NCI-H2107 treated with DMSO at 0.1 percent for 48 hours (cell line): Measurements from ENCODE around the gene SLC15A1.
"Not testable (repeated sequence)": the region's sequence is repeated elsewhere in the genome, so short reads cannot be mapped to it uniquely, and the experiment has no call there.

Experiments
- DNase-seq: peaks from one replicate; lab custom pipeline; 2025; ENCODE audit not compliant: unreplicated experiment; lab: John Stamatoyannopoulos, UW

SLC15A1 gene

DNA sequence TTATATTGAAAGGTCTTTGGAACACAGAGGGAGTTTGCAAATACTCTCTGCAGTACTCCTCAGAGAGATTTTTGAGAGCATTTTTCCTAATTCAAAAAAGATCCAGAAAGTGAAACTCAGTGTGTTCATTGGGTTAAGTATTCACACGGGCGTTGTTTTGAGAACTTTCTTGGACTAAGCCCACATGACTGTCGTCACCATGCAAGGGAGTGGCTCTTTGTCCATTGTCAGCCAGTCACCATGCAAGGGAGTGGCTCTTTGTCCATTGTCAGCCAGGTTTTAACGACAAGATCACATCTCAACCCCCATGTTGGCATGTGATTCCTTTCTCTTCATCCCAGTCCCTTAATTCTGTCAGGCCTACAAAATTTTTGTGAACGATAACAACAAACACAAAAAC is 94.3 kb downstream of the SLC15A1 start:
- DNase-seq, result no peak

DNA sequence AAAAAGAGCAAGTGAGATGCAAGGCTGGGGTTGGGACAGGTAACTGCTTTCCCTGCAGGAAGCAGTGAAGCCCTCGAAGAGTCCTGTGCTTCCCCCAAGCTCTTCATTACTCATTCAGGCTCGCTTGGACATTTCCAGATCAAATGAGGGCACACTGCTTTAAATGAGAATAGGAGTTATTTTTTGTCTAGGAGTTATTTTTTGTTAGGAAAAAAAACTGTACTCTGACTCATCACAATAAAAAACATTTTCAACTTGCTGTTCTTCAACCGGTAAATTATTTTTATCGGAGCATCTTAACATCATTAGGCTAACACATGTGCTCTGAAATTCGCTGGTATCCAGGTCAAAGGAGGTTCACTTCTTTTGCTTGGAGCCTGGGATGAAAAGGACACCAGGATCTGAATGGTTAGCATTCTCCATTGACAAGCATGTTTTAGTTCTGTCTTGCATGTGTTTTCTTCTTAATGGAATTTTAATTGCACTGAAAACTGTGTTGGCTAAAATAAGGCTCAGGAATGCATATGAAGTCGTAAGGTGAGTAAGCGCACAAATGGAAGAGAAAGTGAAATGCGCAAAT is 94.9 kb downstream of the SLC15A1 start:
- DNase-seq, result no peak

DNA sequence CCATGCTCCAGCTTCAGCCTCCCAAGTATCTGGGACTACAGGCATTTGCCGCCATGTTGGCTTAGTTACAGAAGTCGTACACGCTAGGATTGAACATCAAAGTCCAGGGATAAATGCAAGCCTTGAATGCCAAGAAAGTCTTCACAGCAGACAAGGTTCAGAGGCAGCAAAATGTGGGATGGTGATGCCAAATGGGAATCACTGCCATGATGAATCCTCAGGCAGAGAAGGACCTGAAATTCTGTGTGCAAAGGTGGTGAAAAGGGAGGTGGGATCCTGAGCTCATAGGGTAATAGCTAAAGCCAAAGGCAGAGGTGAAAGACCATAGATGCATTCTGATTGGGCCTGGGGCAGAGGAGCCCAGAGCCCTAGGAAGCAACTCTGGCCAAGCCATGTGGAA is 96.2 kb downstream of the SLC15A1 start:
- DNase-seq, result no peak

DNA sequence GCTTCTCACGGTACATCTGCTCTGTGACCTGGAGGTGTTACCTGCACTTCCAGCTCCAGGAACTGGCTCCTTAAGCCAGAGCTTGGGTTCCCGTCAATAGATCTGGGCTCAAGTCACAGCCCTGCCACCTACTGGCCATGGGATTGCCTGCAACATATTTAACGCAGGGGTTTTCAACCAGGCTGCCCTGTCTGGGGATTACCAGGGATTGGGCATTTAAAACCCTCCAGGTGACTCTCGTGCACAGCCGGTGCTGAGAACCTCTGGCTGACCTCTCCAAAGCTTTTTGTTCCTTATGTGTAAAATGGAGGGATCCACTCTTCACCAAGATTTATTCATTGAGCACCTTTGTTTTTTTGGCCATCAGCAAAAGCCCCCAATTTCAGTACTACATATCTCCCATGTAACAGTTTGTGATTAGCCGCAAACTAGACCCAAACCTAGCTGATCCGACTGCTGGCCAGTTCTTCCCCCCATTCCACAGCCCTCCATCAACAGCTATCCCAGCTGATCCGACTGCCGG is 98.9 kb downstream of the SLC15A1 start:
- DNase-seq, result peak; percentile 48

DNA sequence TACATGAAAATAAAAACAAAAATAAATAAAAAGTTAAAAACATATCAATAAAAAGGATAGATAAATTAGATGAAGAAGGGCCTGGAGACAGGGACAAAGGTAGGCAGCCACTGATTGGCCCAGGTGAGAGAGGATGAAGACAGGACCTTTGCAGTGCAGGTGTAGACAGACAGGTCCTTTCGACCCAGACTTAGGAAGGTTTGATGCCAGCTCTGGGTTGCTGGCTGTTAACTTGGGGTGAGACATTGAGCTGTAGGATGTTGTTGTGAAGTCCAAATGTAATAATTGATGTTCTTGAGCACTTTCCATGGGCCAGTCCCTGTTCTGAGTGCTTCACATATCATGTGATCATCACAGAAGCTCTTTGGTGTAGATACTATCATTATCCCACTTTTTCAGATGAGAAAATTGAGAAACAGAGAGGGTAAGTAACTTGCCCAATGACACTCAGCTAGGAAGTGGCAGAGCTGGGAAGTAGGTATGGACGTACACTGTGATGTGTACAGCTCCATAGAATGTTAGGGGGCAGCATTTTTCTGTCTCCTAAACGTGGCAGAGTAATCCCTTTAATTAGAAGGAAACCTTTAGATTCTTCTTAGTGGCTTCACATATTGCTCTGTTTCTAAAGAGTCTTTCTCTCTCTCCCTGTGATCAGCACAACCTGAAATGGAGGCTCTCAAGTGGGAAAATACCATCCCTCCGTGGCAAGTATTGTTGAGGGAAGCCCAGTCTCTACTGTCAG is 99.6 kb downstream of the SLC15A1 start:
- no peak for DNase-seq

DNA sequence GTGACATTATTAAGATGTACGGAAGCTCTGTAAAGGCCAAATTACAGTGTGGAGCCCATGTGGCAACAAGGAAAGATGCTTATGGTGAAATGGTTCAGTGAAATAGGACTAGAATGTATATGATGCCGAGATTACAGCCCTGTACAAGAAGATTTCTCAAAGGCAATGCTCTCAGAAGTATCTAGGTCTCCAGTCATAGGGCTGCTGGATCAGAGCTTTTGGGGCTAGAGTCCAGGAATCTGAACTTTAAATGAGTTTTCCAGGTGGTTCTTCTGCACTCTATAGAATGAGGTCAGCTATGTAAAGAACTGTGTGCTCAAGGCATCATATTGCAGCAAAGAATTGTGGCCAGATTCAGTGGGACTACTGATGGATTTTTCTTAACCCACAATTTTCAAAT is 100.2 kb downstream of the SLC15A1 start:
- no peak for DNase-seq

DNA sequence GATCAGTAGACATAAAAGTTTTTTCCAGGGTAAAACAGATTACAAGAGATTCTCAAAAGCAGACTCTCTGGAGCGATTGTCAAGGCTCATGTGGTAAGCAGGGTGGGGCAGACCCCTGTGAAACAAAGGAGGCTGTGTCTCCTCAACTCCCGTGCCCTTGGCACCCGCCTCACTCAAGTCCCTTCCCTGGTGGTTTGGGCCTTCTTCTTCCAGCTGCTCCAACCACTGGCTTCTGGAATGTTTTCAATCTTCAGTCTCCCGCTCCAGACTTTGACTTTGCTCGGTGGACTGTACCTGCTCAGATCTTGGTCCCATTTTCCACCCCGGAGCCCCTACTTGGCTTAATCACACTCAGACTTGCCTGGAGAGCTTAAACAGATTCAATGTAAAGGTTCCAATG is 100.7 kb downstream of the SLC15A1 start:
- DNase-seq, result no peak

DNA sequence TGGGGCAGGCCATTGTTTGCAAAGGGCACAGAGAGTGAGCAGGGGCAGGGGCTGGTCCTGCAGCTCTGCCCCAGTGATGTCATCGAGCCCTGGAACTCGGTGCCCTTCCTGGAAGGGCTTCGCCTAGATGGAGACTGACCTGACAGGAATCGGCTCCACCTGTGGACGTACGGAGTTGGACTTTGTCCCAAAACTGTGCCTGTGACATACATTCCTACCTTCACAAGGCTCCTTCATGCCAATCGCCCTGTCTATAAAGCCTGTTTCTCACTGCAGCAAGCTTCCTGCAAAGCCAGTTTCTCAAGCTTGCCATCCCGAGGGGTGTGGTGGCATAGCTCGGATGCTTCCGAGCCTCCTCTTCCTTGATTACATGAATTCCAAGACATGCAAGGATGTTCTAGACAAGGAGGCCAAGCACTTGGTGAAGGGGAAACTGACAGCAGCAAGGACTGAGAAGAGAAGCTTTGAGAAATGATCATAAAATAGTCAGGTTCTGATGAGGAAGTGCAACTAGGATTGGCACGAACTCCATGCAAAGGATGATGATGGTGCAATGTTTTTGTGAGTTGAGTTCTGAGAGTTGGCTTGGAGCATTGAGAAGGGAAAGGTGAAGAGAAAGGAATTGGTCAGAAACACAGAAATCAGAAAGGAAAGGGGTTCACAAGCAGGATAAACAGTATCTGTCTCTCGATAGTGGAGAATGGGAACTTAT is 101.9 kb downstream of the SLC15A1 start:
- DNase-seq, result no peak

DNA sequence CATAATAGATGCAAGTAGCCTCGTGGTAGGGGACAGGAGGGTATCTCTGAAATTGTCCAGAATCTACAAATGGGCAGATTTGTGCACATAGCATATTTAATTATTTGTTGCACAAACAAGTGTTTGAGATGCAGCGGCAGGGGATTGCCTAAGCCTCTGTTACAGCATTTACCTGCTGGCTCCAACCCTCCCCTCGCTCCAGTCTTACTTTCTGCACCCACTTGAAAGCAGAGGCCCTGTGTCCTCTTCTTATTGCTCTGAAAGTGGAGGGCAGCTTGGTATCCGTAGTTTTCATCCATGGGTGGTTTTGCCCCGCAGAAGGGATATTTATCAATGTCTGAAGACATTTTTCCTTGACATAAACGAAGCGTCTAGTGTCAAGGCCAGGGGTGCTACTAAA is 102.6 kb downstream of the SLC15A1 start:
- DNase-seq, result no peak

DNA sequence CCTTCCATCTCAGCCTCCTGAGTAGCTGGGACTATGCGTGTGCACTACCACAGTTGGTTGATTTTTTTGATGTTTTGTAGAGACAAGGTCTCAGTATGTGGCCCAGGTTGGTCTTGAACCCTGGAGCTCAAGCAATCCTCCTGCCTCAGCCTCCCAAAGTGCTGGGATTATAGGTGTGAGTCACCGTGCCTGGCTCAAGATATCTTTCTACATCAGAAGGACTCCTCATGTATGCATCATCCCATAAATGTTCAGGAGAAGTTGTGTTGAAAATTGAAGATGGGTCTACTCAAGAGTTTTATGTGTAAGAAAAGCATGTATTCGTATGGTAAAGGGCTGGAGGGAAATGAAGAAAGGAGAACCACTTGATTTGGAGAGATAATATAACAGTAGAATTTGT is 103.8 kb downstream of the SLC15A1 start:
- DNase-seq, result no peak

DNA sequence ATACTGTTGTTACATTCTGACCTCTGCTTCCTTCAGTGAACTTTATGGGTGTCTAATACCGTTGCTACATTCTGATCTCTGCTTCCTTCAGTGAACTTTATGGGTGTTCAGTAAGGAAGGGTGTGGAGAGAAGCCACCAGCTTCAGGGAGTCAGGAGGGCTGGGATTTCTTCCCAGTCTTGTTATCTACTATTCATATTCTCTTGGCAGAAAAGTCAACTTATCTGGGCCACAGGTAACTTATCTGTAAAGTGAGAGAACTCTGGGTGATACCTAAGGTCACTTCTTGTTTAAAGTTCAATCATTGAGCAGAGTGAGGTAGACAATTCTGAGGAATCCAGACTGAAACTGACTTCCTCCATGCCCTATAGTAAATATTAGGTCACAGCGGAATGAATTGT is 104.3 kb downstream of the SLC15A1 start:
- no peak for DNase-seq

DNA sequence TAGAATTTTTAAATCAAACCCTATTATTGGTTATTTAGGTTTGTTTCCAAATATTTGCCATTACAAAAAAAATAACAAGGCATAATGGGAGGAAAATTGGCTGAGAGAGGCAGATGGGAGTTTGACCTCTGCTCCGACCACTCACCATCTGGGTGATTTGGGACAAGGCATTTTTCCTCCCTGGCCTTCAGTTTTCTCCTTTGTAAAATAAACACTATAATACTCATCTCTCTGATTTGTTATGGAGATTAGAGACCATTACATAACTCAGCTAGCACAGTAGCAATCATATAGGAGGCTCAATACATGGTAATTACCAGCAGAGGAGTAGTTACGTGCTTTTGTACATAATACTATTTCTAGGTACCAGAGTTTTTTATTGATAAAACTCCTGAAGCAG is 105.4 kb downstream of the SLC15A1 start:
- no peak for DNase-seq

DNA sequence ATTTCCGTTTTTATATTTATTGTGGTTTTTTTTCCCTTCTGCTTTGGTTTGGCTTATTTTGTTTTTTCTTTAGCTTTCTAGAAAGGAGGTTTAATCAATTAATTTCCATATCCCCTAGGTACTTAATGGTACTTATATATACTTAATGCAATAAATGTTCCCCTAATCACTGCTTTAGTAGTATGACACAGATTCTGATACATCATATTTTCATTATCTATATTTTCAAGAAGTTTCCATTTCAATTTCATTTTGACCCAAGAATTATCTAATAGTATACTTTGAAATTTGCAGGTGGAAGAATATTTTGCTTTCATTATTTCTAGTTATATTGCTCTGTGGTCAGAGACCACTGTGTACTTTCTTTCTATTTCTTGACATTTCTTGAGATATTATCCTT is 109.0 kb downstream of the SLC15A1 start:
- no peak for DNase-seq

DNA sequence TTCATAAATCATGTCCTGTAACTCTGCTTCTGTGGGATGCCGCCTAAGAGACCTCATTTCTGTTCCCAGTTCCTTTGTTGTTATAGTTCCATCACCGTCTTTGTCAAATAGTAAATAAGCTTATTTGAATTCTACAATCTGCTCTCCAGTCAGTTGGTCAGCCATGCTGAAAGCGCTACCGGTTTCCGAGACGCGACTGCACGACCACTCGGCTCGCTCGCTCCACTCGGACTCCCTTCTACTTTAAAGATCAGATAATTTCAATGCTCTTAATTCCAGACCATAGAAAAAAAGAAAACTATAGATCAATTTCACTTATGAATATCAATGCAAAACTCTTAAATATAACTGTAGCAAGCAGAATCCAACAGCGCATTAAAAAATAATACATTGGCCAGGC is 111.4 kb downstream of the SLC15A1 start:
- no peak for DNase-seq

DNA sequence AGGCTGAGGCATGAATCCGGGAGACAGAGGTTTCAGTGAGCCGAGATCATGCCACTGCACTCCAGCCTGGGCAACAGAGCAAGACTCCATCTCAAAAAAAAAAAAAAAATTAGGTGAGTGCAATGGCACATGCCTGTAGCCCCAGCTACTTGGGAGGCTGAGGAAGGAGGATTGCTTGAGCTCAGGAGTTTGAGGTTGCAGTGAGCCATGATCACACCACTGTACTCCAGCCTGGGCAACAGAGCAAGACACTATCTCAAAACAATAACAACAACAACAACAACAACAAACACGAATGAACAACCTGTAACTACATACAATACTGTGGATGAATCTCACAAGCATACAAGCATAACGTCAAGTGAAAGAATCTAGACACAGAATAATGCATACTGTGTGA is 112.7 kb downstream of the SLC15A1 start:
- not testable (repeated sequence) for DNase-seq

DNA sequence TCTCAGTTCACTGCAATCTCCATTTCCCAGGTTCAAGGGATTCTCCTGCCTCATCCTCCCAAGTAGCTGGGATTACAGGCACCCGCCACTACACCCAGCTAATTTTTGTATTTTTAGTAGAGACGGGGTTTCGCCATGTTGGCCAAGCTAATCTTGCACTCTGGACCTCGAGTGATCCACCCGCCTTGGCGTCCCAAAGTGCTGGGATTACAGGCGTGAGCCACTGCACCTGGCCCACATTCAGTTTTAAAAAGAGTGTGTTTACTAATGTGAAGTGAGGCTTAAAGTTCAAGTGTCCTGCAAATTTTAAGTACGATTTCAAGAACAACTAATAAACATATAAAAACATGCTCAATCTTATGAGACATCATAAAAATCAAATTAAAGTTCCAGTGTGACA is 114.1 kb downstream of the SLC15A1 start:
- DNase-seq, result not testable (repeated sequence)
